ACC112 (cell line): ENCODE data around the gene ANKRD37.

Experiments used
- H2AFZ ChIP-seq: fragments of 200-600 bp; sonication (generic); one replicate; pipeline ENCODE4 v1.6.0; 2017; ENCODE audit warnings: antibody characterized with exemption, low read length; ENCODE audit not compliant: unreplicated experiment
- H3K27ac ChIP-seq: fragments of 200-600 bp; sonication (generic); 2 replicates; pipeline ENCODE4 v1.5.1; 2014; ENCODE audit warnings: low read depth, mild to moderate bottlenecking, antibody characterized with exemption, low read length, moderate library complexity
- H3K27me3 ChIP-seq: fragments of 200-600 bp; sonication (generic); 2 replicates; pipeline ENCODE4 v1.6.1; 2014; ENCODE audit warnings: mild to moderate bottlenecking, antibody characterized with exemption, low read length, moderate library complexity, mixed read lengths; ENCODE audit not compliant: insufficient read depth
- H3K36me3 ChIP-seq: fragments of 200-600 bp; sonication (generic); 2 replicates; pipeline ENCODE4 v1.6.1; 2016; ENCODE audit warnings: mild to moderate bottlenecking, antibody characterized with exemption, low read length, moderate library complexity, mixed read lengths; ENCODE audit not compliant: insufficient read depth
- H3K4me1 ChIP-seq: fragments of 200-600 bp; sonication (generic); one replicate; pipeline ENCODE4 v1.6.1; 2016; ENCODE audit warnings: low read length, mixed read lengths; ENCODE audit not compliant: insufficient read depth, unreplicated experiment, control insufficient read depth
- H3K4me3 ChIP-seq: fragments of 200-600 bp; sonication (generic); 2 replicates; pipeline ENCODE4 v1.5.1; 2014; ENCODE audit warnings: mild to moderate bottlenecking, low read depth, low read length
- H3K79me2 ChIP-seq: fragments of 200-600 bp; sonication (generic); one replicate; pipeline ENCODE4 v1.6.0; 2016; ENCODE audit warnings: low read length; ENCODE audit not compliant: control insufficient read depth, unreplicated experiment, insufficient read depth

ANKRD37 gene

GRCh38 chr4:185416955-185417354, 20.3 kb downstream of the ANKRD37 start:
- Histone ChIP-seq H3K27ac (no peak overlapping the region), H3K36me3 (peaks cover 21% of the 10 kb centered on the region), H3K4me3 (no peak overlapping the region), H3K79me2 (no peaks in the 10 kb centered on the region), H3K27me3 (no peaks in the 10 kb centered on the region), H3K4me1 (peaks cover 9% of the 10 kb centered on the region), H2AFZ (no peak overlapping the region)

GRCh38 chr4:185421366-185422124, 24.9 kb downstream of the ANKRD37 start:
- H3K27me3 ChIP-seq = no peaks in the 10 kb centered on the region
- H3K4me3 ChIP-seq = no peak overlapping the region
- H3K79me2 ChIP-seq = peaks cover 28% of the 10 kb centered on the region
- H3K4me1 ChIP-seq = peaks cover 21% of the 10 kb centered on the region
- peaks cover 15% of the 10 kb centered on the region for H3K36me3 ChIP-seq
- H2AFZ ChIP-seq = no peak overlapping the region
- H3K27ac ChIP-seq = no peak overlapping the region

GRCh38 chr4:185424905-185425646, 28.4 kb downstream of the ANKRD37 start:
- H3K4me3 ChIP-seq = peak overlapping the region; percentile 95
- peaks cover 21% of the 10 kb centered on the region for H3K4me1 ChIP-seq
- H3K27ac ChIP-seq = peak overlapping the region; percentile 97
- H3K27me3 ChIP-seq = no peaks in the 10 kb centered on the region
- peak overlapping the region; percentile 92 for H2AFZ ChIP-seq
- peaks cover 4% of the 10 kb centered on the region; the same call in 1 of the 2 replicates for H3K36me3 ChIP-seq
- H3K79me2 ChIP-seq = peaks cover 28% of the 10 kb centered on the region

GRCh38 chr4:185425647-185426352, 29.2 kb downstream of the ANKRD37 start, which contains the start of gene UFSP2:
Gene UFSP2, minus strand, starts transcription at chr4:185425964. Its CDS starts 96 bp downstream, at chr4:185425868.
- peak within 1 kb of the TSS; percentile 92 for H2AFZ ChIP-seq
- H3K27ac ChIP-seq = peak within 1 kb of the TSS; percentile 97
- no peaks in the 10 kb centered on the region for H3K27me3 ChIP-seq
- peaks cover 28% of the 10 kb centered on the region for H3K79me2 ChIP-seq
- peak within 1 kb of the TSS; percentile 95 for H3K4me3 ChIP-seq
- H3K4me1 ChIP-seq = peaks cover 21% of the 10 kb centered on the region
- peaks cover 4% of the 10 kb centered on the region; the same call in 1 of the 2 replicates for H3K36me3 ChIP-seq

GRCh38 chr4:185426960-185427688, 30.5 kb downstream of the ANKRD37 start:
- peaks cover 1% of the 10 kb centered on the region; the same call in 1 of the 2 replicates for H3K36me3 ChIP-seq
- no peak overlapping the region for H2AFZ ChIP-seq
- H3K27me3 ChIP-seq = no peaks in the 10 kb centered on the region
- peaks cover 10% of the 10 kb centered on the region for H3K4me1 ChIP-seq
- no peak overlapping the region for H3K27ac ChIP-seq
- no peak overlapping the region for H3K4me3 ChIP-seq
- H3K79me2 ChIP-seq = peaks cover 28% of the 10 kb centered on the region

- Histone ChIP-seq H3K27ac (no peak overlapping the region), H3K4me1 (peaks cover 4% of the 10 kb centered on the region), H3K4me3 (no peak overlapping the region), H3K27me3 (no peaks in the 10 kb centered on the region), H2AFZ (no peak overlapping the region), H3K36me3 (no peaks in the 10 kb centered on the region), H3K79me2 (peaks cover 8% of the 10 kb centered on the region)
Observed at GRCh38 chr4:185429660-185430059, 33.0 kb downstream of the ANKRD37 start.

GRCh38 chr4:185435466-185435865, 38.8 kb downstream of the ANKRD37 start:
- H3K27me3 ChIP-seq = no peaks in the 10 kb centered on the region
- H3K27ac ChIP-seq = no peak overlapping the region
- H2AFZ ChIP-seq = no peak overlapping the region
- no peaks in the 10 kb centered on the region for H3K4me1 ChIP-seq
- H3K4me3 ChIP-seq = no peak overlapping the region
- H3K36me3 ChIP-seq = no peaks in the 10 kb centered on the region
- H3K79me2 ChIP-seq = no peaks in the 10 kb centered on the region

GRCh38 chr4:185437809-185438208, 41.2 kb downstream of the ANKRD37 start:
- H3K4me3 ChIP-seq = no peak overlapping the region
- H2AFZ ChIP-seq = no peak overlapping the region
- H3K4me1 ChIP-seq = no peaks in the 10 kb centered on the region
- H3K36me3 ChIP-seq = no peaks in the 10 kb centered on the region
- H3K27ac ChIP-seq = no peak overlapping the region
- H3K27me3 ChIP-seq = no peaks in the 10 kb centered on the region
- H3K79me2 ChIP-seq = no peaks in the 10 kb centered on the region

- Histone ChIP-seq H3K27ac (no peak overlapping the region), H3K4me1 (no peaks in the 10 kb centered on the region), H3K4me3 (no peak overlapping the region), H2AFZ (no peak overlapping the region), H3K79me2 (no peaks in the 10 kb centered on the region), H3K36me3 (no peaks in the 10 kb centered on the region), H3K27me3 (no peaks in the 10 kb centered on the region)
Observed at GRCh38 chr4:185441479-185441878, 44.8 kb downstream of the ANKRD37 start.

GRCh38 chr4:185445209-185445608, 48.6 kb downstream of the ANKRD37 start:
- H3K4me1 ChIP-seq = no peaks in the 10 kb centered on the region
- no peaks in the 10 kb centered on the region for H3K36me3 ChIP-seq
- H3K27ac ChIP-seq = no peak overlapping the region
- no peak overlapping the region for H2AFZ ChIP-seq
- no peaks in the 10 kb centered on the region for H3K79me2 ChIP-seq
- no peaks in the 10 kb centered on the region for H3K27me3 ChIP-seq
- no peak overlapping the region for H3K4me3 ChIP-seq
